Erythroblast (primary cell): ENCODE measurements around the gene ATOH8.

Source experiments
- DNase-seq, 2 experiments: peaks; one replicate each; lab custom pipeline; 2025; lab: John Stamatoyannopoulos, UW
- GATA1 ChIP-seq: IDR thresholded peaks from 2 replicates; pipeline ENCODE4 v1.6.1; 2011; ENCODE audit warnings: low read depth, mild to moderate bottlenecking, control low read depth, low read length, moderate library complexity
- POLR2A ChIP-seq: IDR thresholded peaks from 2 replicates; pipeline ENCODE4 v1.6.1; 2011; ENCODE audit warnings: mild to moderate bottlenecking, low read length

ATOH8 gene

DNA sequence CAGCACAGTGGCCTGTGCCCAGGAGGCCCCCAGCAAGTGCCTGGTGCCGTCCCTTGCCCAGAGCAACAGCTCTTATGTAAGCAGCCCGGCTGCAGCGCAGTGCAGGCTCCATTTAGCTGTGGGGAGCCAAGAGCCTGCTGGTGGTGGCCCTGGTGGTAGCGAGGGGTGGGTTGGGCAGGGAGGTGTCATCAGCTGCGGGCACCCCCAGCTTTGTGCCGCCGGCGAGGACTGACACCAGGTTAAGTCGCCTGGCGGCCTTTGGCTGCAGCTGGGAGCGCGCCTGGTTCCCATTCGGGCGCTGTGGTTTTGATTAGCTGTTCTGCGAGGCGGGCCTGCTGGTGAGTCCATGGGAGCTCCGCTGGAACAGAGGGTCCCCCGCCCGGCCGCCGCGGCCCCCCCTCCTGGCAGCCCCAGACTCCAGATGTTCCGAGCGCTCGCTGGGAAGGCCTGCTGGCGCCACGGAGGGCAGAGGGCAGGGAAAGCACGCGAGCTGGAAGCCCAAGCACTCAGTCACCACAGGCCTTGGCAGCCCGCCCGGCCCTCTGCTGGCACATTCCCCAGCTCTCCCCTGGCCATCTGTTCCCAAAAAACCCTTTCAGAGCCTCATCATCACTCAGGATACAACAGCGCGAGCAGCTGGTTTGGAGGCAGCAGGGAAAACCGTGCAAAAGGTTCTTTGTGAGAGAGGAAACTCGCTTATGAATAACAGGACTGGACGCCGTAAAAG, 18.4 kb downstream of the ATOH8 start:
- DNase-seq: no peak
- TF ChIP-seq GATA1 (no peak), POLR2A (no peak)

- no peak for TF ChIP-seq GATA1
- TF ChIP-seq POLR2A: no peak
Measured at GRCh38 chr2:85772841-85773491, 19.2 kb downstream of the ATOH8 start.

GRCh38 chr2:85773692-85774091, 19.9 kb downstream of the ATOH8 start:
- no peak for TF ChIP-seq POLR2A
- no peak for TF ChIP-seq GATA1
- no peak for DNase-seq

More at GRCh38 chr2:85772841-85773491, 19.2 kb downstream of the ATOH8 start:
- DNase-seq: no peak

- no peak for TF ChIP-seq GATA1
- no peak for TF ChIP-seq POLR2A
- DNase-seq: no peak
Measured at GRCh38 chr2:85774126-85774978, 20.6 kb downstream of the ATOH8 start.

- no peak for TF ChIP-seq POLR2A
- no peak for TF ChIP-seq GATA1
- DNase-seq: no peak
Measured at GRCh38 chr2:85775406-85776381, 21.9 kb downstream of the ATOH8 start.

GRCh38 chr2:85776672-85777071, 22.9 kb downstream of the ATOH8 start:
- TF ChIP-seq POLR2A (no peak), GATA1 (no peak)
- no peak for DNase-seq

- no peak for DNase-seq
- TF ChIP-seq GATA1 (no peak), POLR2A (no peak)
Measured at GRCh38 chr2:85777441-85777861, 23.7 kb downstream of the ATOH8 start.

- no peak for DNase-seq
- TF ChIP-seq POLR2A: no peak
- no peak for TF ChIP-seq GATA1
Measured at GRCh38 chr2:85778646-85779379, 25.0 kb downstream of the ATOH8 start.

GRCh38 chr2:85779641-85780315, 26.0 kb downstream of the ATOH8 start:
- TF ChIP-seq POLR2A (no peak), GATA1 (no peak)
- DNase-seq: no peak

DNA sequence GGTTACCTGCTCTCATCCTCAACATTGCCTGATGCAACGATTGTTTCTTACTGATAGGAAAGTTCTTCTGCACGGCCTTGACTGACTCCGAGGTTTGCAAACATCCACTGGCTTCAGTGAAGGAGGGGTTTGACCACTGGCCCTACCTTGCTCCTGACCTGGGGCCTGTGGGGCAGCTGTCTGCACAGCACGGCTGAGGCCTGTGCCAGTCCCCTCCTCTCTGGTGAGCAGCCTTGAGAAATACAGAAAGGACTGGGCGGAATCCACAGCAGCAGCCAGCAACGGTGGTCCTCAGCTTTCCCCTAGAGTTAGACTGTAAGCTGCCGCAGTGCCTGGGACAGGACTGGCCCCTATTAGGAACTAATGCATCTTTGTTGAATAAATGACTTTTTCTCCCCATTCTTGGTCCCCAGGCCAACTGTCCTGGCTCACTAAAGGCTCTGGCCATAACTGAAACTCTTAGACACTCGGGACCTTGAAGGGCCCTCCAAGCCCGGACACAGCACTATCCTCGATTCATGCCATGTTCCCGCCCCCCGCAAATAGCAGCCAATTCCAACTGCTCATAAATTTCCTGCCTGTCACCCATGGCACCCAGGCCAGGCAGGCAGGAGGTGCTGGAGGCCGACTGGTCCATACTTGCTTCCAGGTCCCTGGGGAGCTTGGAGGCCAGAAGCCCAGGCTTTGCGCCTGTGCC, 26.7 kb downstream of the ATOH8 start:
- no peak for TF ChIP-seq POLR2A
- TF ChIP-seq GATA1: no peak

GRCh38 chr2:85781013-85781332, 27.2 kb downstream of the ATOH8 start:
- TF ChIP-seq GATA1: no peak
- no peak for TF ChIP-seq POLR2A
- DNase-seq: no peak

More for the DNA sequence above, 26.7 kb downstream of the ATOH8 start:
- no peak for DNase-seq
